Endothelial cell of umbilical vein (primary cell): Measurements from ENCODE around the gene ATP6V1G2. TPM values are rescaled to one million over a fixed set of nuclear protein-coding genes. Genes with fewer than 3 reads are reported as not detected.

Experiments
- BruUV-seq: library from RNA; stranded (reverse); fragments of 400-500 nt; replicated peaks from 2 replicates; lab custom pipeline; 2021; lab: Mats Ljungman, UMichigan
- CTCF ChIA-PET: fragments of 300-600, 350-600 bp; sonication (Branson Sonifier 250); formaldehyde crosslinking; loops from one replicate; lab custom pipeline; 2021; ENCODE audit warnings: antibody characterized with exemption, inconsistent platforms; lab: Charles Lee
- POLR2A ChIA-PET: fragments of 300-600, 350-600 bp; sonication (Branson Sonifier 250); formaldehyde crosslinking; loops from one replicate; lab custom pipeline; 2021; ENCODE audit warnings: antibody characterized with exemption, inconsistent platforms; lab: Charles Lee
- DNase-seq: peaks from one replicate; pipeline ENCODE4 v3.0.0-alpha.2; 2011; ENCODE audit warnings: low read depth, low spot score
- FAIRE-seq: peaks from 2 replicates; lab custom pipeline; 2011; peaks lifted over from hg19 to GRCh38; lab: Jason Lieb, UNC
- H2AFZ ChIP-seq: 2 replicates; pipeline ENCODE4 v1.6.0; 2012; ENCODE audit warnings: low read depth, low read length, control low read depth, inconsistent platforms
- H3K27ac ChIP-seq: 2 replicates; pipeline ENCODE4 v1.5.1; 2011; ENCODE audit warnings: low read depth, mild to moderate bottlenecking, control low read depth, low read length, moderate library complexity; ENCODE audit not compliant: insufficient read depth
- H3K27me3 ChIP-seq, 2 experiments: 2 replicates each; pipeline versions ENCODE4 v1.6.0 to v1.6.1; 2011; ENCODE audit warnings: low read length in 2 of 2, mixed read lengths in 1 of 2; ENCODE audit not compliant: control insufficient read depth in 2 of 2, insufficient read depth in 2 of 2
- H3K36me3 ChIP-seq, 2 experiments: 2 replicates in 1 of 2; 3 replicates in 1 of 2; pipeline ENCODE4 v1.5.1; 2011; ENCODE audit warnings: low read length in 2 of 2, mild to moderate bottlenecking in 1 of 2, moderate library complexity in 1 of 2; ENCODE audit not compliant: control insufficient read depth in 2 of 2, insufficient read depth in 2 of 2; ENCODE audit errors: extremely low read depth in 1 of 2
- H3K4me1 ChIP-seq: 3 replicates; pipeline ENCODE4 v1.5.1; 2011; ENCODE audit warnings: mild to moderate bottlenecking, low read length; ENCODE audit not compliant: control insufficient read depth, insufficient read depth; ENCODE audit errors: extremely low read depth
- H3K4me2 ChIP-seq: 2 replicates; pipeline ENCODE4 v1.6.1; 2011; ENCODE audit warnings: low read length, control low read depth, mixed read lengths; ENCODE audit not compliant: insufficient read depth
- H3K4me3 ChIP-seq, 3 experiments: fragments of 200-600 bp in 1 of 3; sonication (generic), shearing (Covaris generic) in 1 of 3; replicated peaks in 1 of 3; 2 replicates each; pipeline ENCODE4 v1.5.1; 2011 to 2016; ENCODE audit warnings: control low read depth in 3 of 3, low read length in 3 of 3, mild to moderate bottlenecking in 2 of 3, inconsistent platforms in 1 of 3, low read depth in 1 of 3, moderate library complexity in 1 of 3; ENCODE audit not compliant: insufficient read depth in 1 of 3
- H3K79me2 ChIP-seq: 2 replicates; pipeline ENCODE4 v1.6.0; 2012; ENCODE audit warnings: low read length, inconsistent platforms; ENCODE audit not compliant: control insufficient read depth, insufficient read depth
- H3K9ac ChIP-seq: replicated peaks from 2 replicates; pipeline ENCODE3; 2011; ENCODE audit warnings: low read length, control low read depth; ENCODE audit not compliant: insufficient read depth; ENCODE audit errors: extremely low read depth
- H3K9me1 ChIP-seq: replicated peaks from 3 replicates; pipeline ENCODE4 v1.6.0; 2011; ENCODE audit warnings: mild to moderate bottlenecking, low read length; ENCODE audit not compliant: control insufficient read depth, insufficient read depth; ENCODE audit errors: extremely low read depth
- H3K9me3 ChIP-seq: replicated peaks from 2 replicates; pipeline ENCODE4 v1.5.1; 2012; ENCODE audit warnings: low read length, inconsistent platforms; ENCODE audit not compliant: control insufficient read depth, insufficient read depth
- H4K20me1 ChIP-seq: replicated peaks from 2 replicates; pipeline ENCODE3; 2011; ENCODE audit warnings: mild to moderate bottlenecking, low read length; ENCODE audit not compliant: control insufficient read depth, insufficient read depth; ENCODE audit errors: extremely low read depth
- CTCF ChIP-seq, 2 donors: IDR thresholded peaks; 1 replicate in 1 of 2; 2 replicates in 1 of 2; pipeline ENCODE4 v1.5.1; 2011; ENCODE audit warnings: low read length in 2 of 2, mild to moderate bottlenecking in 2 of 2, moderate library complexity in 2 of 2, control low read depth in 1 of 2, inconsistent platforms in 1 of 2, low read depth in 1 of 2; ENCODE audit not compliant: insufficient read depth in 1 of 2; ENCODE audit errors: extremely low read depth in 1 of 2
- EZH2 ChIP-seq: IDR thresholded peaks from 2 replicates; pipeline ENCODE4 v1.6.1; 2012; ENCODE audit warnings: borderline replicate concordance, low read depth, mild to moderate bottlenecking, moderate library complexity, low read length, inconsistent platforms; ENCODE audit not compliant: severe bottlenecking
- FOS ChIP-seq: IDR thresholded peaks from 2 replicates; pipeline ENCODE4 v1.6.1; 2011; ENCODE audit warnings: mild to moderate bottlenecking, low read length, moderate library complexity, borderline replicate concordance; ENCODE audit not compliant: insufficient read depth
- GATA2 ChIP-seq: IDR thresholded peaks from 2 replicates; pipeline ENCODE4 v1.7.0; 2011; ENCODE audit warnings: low read depth, mild to moderate bottlenecking, moderate library complexity, mixed read lengths, low read length; ENCODE audit not compliant: insufficient read length, insufficient read depth
- JUN ChIP-seq: IDR thresholded peaks from 2 replicates; pipeline ENCODE4 v1.6.1; 2011; ENCODE audit warnings: borderline replicate concordance, low read depth; ENCODE audit not compliant: insufficient read length, insufficient read depth
- MAX ChIP-seq: IDR thresholded peaks from 2 replicates; pipeline ENCODE4 v1.6.1; 2011; ENCODE audit not compliant: insufficient read depth, insufficient read length
- MYC ChIP-seq: IDR thresholded peaks from one replicate; pipeline ENCODE4 v1.6.1; 2011; ENCODE audit warnings: mild to moderate bottlenecking, low read depth, low read length
- POLR2A ChIP-seq: IDR thresholded peaks from 2 replicates; pipeline ENCODE4 v1.6.1; 2012; ENCODE audit warnings: low read depth, mild to moderate bottlenecking, control low read depth, low read length
- POLR2AphosphoS5 ChIP-seq: IDR thresholded peaks from 2 replicates; pipeline ENCODE4 v1.6.1; 2012; ENCODE audit warnings: low read depth, mild to moderate bottlenecking, control low read depth, low read length, moderate library complexity; ENCODE audit not compliant: insufficient read depth
- dilution Hi-C: fragments of 300-500 bp; cut with MboI; formaldehyde crosslinking; loops from one replicate; pipeline ENCODE4 v1.15.0; 2019; ENCODE audit warnings: low sequenced_read_pairs; ENCODE audit not compliant: extremely low pct_ligation_motif_present
- intact Hi-C: fragments of 100-400 bp; cut with micrococcal nuclease; formaldehyde crosslinking; loops from one replicate; pipeline ENCODE4 v1.10.0; 2022
- polyA plus RNA-seq, 4 experiments: library from polyadenylated mRNA; depleted of rRNA in 3 of 4; stranded (reverse) in 3 of 4; unstranded in 1 of 4; fragments of >200 nt; gene quantifications; 2 replicates each; pipeline versions ENCODE4 v1.2.1 to v1.2.3, GENCODE V29; 2011 to 2012; ENCODE audit warnings: missing spikeins in 1 of 4
- total RNA-seq: library from RNA; stranded (reverse); gene quantifications from 2 replicates; pipeline ENCODE4 v1.2.3, GENCODE V29; 2021

Gene ATP6V1G2
- total and polyA plus RNA-seq, 2 donors (not counting 3 experiments of a cell fraction or from before 2014, with no cell fraction given), result 0.70 to 0.84 TPM

GRCh38 chr6:31556307-31556706 is 9.9 kb upstream of the ATP6V1G2 start:
- Histone ChIP-seq H3K9me1 (no peaks in the 10 kb centered on the region), H3K79me2 (peaks cover 7% of the 10 kb centered on the region), H3K4me1 (peaks cover 44% of the 10 kb centered on the region), H3K27ac (no peak overlapping the region), H3K9ac (no peak overlapping the region), H3K4me3 (no peak overlapping the region), H3K9me3 (no peaks in the 10 kb centered on the region), H4K20me1 (no peaks in the 10 kb centered on the region), H3K27me3 (no peaks in the 10 kb centered on the region), H3K36me3 (peaks cover 2 to 10% of the 10 kb centered on the region in 2 experiments), H3K4me2 (no peak overlapping the region), H2AFZ (no peak overlapping the region)
- no TSS peak for BruUV-seq
- no peak for DNase-seq
- no peak for TF ChIP-seq MAX
- TF ChIP-seq EZH2, result no peak
- TF ChIP-seq POLR2A, result no peak
- TF ChIP-seq GATA2, result no peak
- no peak for TF ChIP-seq CTCF (IDR thresholded peaks at IDR 0.05; ENCODE audit: extremely low read depth in 1 of 2, insufficient read depth in 1 of 2, low read depth in 1 of 2, low read length in 2 of 2)
- TF ChIP-seq FOS, result no peak
- TF ChIP-seq POLR2AphosphoS5, result no peak
- no peak for TF ChIP-seq JUN
- TF ChIP-seq MYC, result no peak
- intact Hi-C loops, result no loop called here
- POLR2A ChIA-PET, result no interaction called here
- FAIRE-seq, result no peak
- CTCF ChIA-PET, result interaction anchor here (1.4 to 31.0 kb wide), 2 partner anchors 10 to 32 kb away, joined by 7 to 1517 read pairs; partner anchors contain the start of genes ATP6V1G2, LST1, LTB and NCR3
- dilution Hi-C loops, result no loop called here
